GM12865 (cell line): Measurements from ENCODE around the gene JARID2.

Experiments
- DNase-seq: peaks from one replicate; pipeline ENCODE4 v3.0.0; 2010; ENCODE audit warnings: low read depth
- H3K4me3 ChIP-seq: 2 replicates; pipeline ENCODE4 v1.5.1; 2011; ENCODE audit warnings: mild to moderate bottlenecking, low read depth, low read length, control low read depth
- CTCF ChIP-seq: IDR thresholded peaks from 2 replicates; pipeline ENCODE4 v1.5.1; 2011; ENCODE audit warnings: low read length, control low read depth, low read depth, inconsistent platforms; ENCODE audit not compliant: insufficient read depth; ENCODE audit errors: missing control alignments

The JARID2 gene

GRCh38 chr6:15392182-15392581 lies 146.3 kb downstream of the JARID2 start:
- no peak for DNase-seq
- TF ChIP-seq CTCF = no peak
- H3K4me3 ChIP-seq = no peak overlapping the region

- DNase-seq = no peak
- H3K4me3 ChIP-seq = no peak overlapping the region
- TF ChIP-seq CTCF = no peak
Measured at GRCh38 chr6:15393605-15394004, 147.7 kb downstream of the JARID2 start.

GRCh38 chr6:15395087-15395486 lies 149.2 kb downstream of the JARID2 start:
- no peak for TF ChIP-seq CTCF
- no peak overlapping the region for H3K4me3 ChIP-seq
- DNase-seq = no peak

GRCh38 chr6:15396808-15397207 lies 150.9 kb downstream of the JARID2 start:
- TF ChIP-seq CTCF = no peak
- no peak overlapping the region for H3K4me3 ChIP-seq
- DNase-seq = no peak

GRCh38 chr6:15398633-15399275 lies 152.9 kb downstream of the JARID2 start:
- TF ChIP-seq CTCF = no peak
- no peak overlapping the region for H3K4me3 ChIP-seq
- peak; percentile 57 for DNase-seq

- DNase-seq = no peak
- no peak for TF ChIP-seq CTCF
- H3K4me3 ChIP-seq = no peak overlapping the region
Measured at GRCh38 chr6:15399641-15400470, 154.0 kb downstream of the JARID2 start.
